Activated naive CD8-positive, alpha-beta T cell treated with anti-CD3 and anti-CD28 coated beads for 36 hours (primary cell): Measurements from ENCODE around the gene ETV3. TPM values are rescaled to one million over a fixed set of nuclear protein-coding genes. Genes with fewer than 3 reads are reported as not detected.
A peak's percentile ranks its signal among the peaks of the same experiment; 100 is the strongest.
"Not testable (repeated sequence)": the region's sequence is repeated elsewhere in the genome, so short reads cannot be mapped to it uniquely, and the experiment has no call there.

Experiments used
- DNase-seq: peaks from one replicate; pipeline ENCODE4 v3.0.0; 2021
- H3K27ac Mint-ChIP-seq: one replicate; pipeline ENCODE4 v1.8.0; 2022; ENCODE audit warnings: mild to moderate bottlenecking, moderate library complexity, mixed read lengths
- H3K27me3 Mint-ChIP-seq: one replicate; pipeline ENCODE4 v1.8.0; 2022; ENCODE audit warnings: mild to moderate bottlenecking, mixed read lengths
- H3K36me3 Mint-ChIP-seq: one replicate; pipeline ENCODE4 v1.8.0; 2021; ENCODE audit warnings: mild to moderate bottlenecking, mixed read lengths
- H3K4me1 Mint-ChIP-seq: one replicate; pipeline ENCODE4 v1.8.0; 2021; ENCODE audit warnings: mixed read lengths
- H3K4me3 Mint-ChIP-seq: one replicate; pipeline ENCODE4 v1.8.0; 2022; ENCODE audit warnings: mild to moderate bottlenecking, moderate library complexity, mixed read lengths
- H3K9me3 Mint-ChIP-seq: one replicate; pipeline ENCODE4 v1.8.0; 2022; ENCODE audit warnings: mixed read lengths
- total RNA-seq, 2 experiments: library from RNA; stranded (reverse); gene quantifications; one replicate each; pipeline ENCODE4 v1.2.3, GENCODE V29; 2021

ETV3 gene
- total RNA-seq, 2 experiments from 2014 or later: 23.1 to 23.5 TPM

- no peak for DNase-seq
- peaks cover 37% of the 10 kb centered on the region for H3K27me3 Mint-ChIP-seq
- H3K4me1 Mint-ChIP-seq: peaks cover 8% of the 10 kb centered on the region
- no peaks in the 10 kb centered on the region for H3K9me3 Mint-ChIP-seq
- no peak overlapping the region for H3K4me3 Mint-ChIP-seq
- H3K36me3 Mint-ChIP-seq: no peaks in the 10 kb centered on the region
- H3K27ac Mint-ChIP-seq: no peak overlapping the region
Observed at GRCh38 chr1:157104598-157105293, 33.4 kb downstream of the ETV3 start.

DNA sequence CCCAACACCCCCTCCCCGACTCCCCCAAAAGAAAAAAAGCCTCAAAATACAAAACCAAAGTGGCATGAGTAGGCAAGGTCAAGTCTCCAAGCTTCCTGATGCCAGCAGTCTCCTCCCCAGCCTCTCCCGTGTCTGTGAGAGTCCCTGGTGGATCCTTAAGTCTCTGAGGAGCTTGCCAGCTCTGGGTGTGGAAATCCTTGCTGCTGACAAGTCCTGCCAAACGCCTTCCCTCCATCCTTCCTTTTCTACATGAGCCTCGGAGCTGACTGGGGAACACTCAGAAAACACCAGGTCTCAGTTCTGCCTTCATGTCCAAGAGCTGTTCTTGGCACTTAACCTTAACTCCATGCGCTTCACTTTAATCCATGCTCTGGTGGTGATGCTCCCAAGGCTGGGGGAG lies 34.9 kb downstream of the ETV3 start:
- Mint-ChIP-seq H3K9me3 (no peaks in the 10 kb centered on the region), H3K4me1 (peaks cover 9% of the 10 kb centered on the region), H3K36me3 (no peaks in the 10 kb centered on the region), H3K27me3 (peaks cover 26% of the 10 kb centered on the region), H3K27ac (no peak overlapping the region), H3K4me3 (no peak overlapping the region)
- no peak for DNase-seq

- Mint-ChIP-seq H3K9me3 (no peaks in the 10 kb centered on the region), H3K4me3 (no peak overlapping the region), H3K27ac (no peak overlapping the region), H3K27me3 (peaks cover 8% of the 10 kb centered on the region), H3K4me1 (peaks cover 3% of the 10 kb centered on the region), H3K36me3 (no peaks in the 10 kb centered on the region)
- no peak for DNase-seq
Observed at GRCh38 chr1:157101149-157101548, 37.0 kb downstream of the ETV3 start.

- Mint-ChIP-seq H3K27ac (no peak within 1 kb of the TSS), H3K36me3 (no peaks in the 10 kb centered on the region), H3K4me3 (no peak within 1 kb of the TSS)
Observed at GRCh38 chr1:157099633-157100009, 38.6 kb downstream of the ETV3 start, which contains the start of gene ETV3L. Gene ETV3L (minus strand): TSS chr1:157099808. CDS start chr1:157099523, 285 bp downstream.

DNA sequence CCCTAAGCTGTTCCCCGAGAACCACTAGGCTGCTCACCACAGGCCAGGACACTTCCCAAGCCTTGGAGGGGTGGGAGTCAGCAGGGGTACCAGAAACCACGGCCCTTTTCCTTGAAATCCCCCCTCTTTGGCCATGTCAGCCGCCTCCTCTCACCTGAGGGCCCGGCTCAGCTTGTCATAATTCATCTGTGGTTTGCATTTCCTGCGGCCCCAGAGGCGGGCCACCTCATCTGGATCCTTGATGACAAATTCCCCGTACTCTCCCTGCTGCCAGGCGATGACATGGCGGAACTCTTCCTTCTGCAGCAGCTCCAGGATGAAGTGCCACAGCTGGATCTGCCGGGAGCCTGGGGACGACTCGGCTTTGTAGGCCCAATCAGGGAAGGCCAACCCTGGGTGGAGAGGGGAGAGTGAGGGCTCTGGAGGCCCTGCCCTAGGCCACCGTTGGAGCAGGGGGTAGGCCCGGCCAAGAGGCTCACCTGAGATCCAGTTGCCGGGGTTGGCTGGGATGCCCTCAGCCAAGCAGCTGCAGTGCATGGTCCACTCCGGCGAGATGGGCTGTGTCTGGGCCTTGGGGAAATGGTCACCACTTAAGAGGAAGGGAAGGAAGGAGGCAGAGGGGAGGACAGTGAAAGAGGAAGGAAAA lies 39.1 kb downstream of the ETV3 start:
- H3K4me3 Mint-ChIP-seq, H3K4me1 Mint-ChIP-seq, H3K27ac Mint-ChIP-seq, H3K27me3 Mint-ChIP-seq, H3K9me3 Mint-ChIP-seq, DNase-seq, H3K36me3 Mint-ChIP-seq: not testable (repeated sequence)

More at GRCh38 chr1:157099633-157100009, 38.6 kb downstream of the ETV3 start, which contains the start of gene ETV3L:
- Mint-ChIP-seq H3K9me3 (no peaks in the 10 kb centered on the region), H3K4me1 (peaks cover 2% of the 10 kb centered on the region), H3K27me3 (no peaks in the 10 kb centered on the region)
- DNase-seq: no peak

DNA sequence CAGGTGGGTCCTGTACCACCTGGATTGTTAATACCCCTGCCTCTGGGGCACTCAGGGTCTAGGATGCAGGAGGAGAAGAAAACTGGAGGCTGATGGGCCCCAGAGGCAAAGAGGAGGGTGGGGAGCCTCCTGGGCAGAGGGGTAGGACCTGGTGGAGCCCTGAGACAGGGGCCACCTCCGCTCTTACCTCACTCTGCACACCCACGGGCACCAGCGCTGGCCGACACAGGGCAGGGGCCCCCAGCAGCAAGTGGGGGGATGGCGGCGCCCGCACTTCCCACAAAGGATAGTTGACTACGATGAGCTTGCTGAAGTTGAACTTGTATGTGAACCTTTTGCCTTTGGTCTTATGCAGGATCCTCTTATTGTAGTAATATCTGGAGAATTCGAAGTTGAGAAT lies 39.7 kb downstream of the ETV3 start:
- H3K4me3 Mint-ChIP-seq: no peak overlapping the region
- no peak for DNase-seq
- H3K4me1 Mint-ChIP-seq: peaks cover 2% of the 10 kb centered on the region
- H3K9me3 Mint-ChIP-seq: no peaks in the 10 kb centered on the region
- H3K27ac Mint-ChIP-seq: no peak overlapping the region
- no peaks in the 10 kb centered on the region for H3K36me3 Mint-ChIP-seq
- H3K27me3 Mint-ChIP-seq: no peaks in the 10 kb centered on the region

DNA sequence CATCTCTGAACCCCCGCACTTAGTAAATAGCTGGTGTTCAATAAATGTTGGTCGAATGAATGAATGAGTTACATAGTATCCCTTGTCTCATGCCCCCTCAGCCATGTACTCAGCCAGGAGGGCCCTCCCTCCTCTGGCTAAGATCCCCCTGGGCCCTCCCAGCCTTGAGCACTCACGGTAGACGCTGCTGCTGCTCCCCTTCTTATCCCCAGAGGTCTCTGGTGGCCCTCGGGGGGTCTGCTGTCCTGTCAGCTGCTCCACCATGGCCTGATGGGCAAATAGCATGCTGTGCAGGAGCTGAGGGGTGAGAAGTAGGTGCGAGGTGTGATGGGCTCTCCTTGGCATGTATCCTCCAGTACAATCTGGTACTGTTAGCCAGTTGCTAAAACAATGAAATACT lies 40.5 kb downstream of the ETV3 start:
- H3K9me3 Mint-ChIP-seq: no peaks in the 10 kb centered on the region
- H3K27me3 Mint-ChIP-seq: no peaks in the 10 kb centered on the region
- no peak overlapping the region for H3K4me3 Mint-ChIP-seq
- H3K4me1 Mint-ChIP-seq: peaks cover 2% of the 10 kb centered on the region
- no peak for DNase-seq
- H3K27ac Mint-ChIP-seq: no peak overlapping the region
- H3K36me3 Mint-ChIP-seq: no peaks in the 10 kb centered on the region

GRCh38 chr1:157096881-157097280 lies 41.3 kb downstream of the ETV3 start:
- peaks cover 2% of the 10 kb centered on the region for H3K4me1 Mint-ChIP-seq

GRCh38 chr1:157095551-157095950 lies 42.6 kb downstream of the ETV3 start:
- Mint-ChIP-seq H3K4me1 (peaks cover 2% of the 10 kb centered on the region), H3K36me3 (no peaks in the 10 kb centered on the region), H3K27me3 (no peaks in the 10 kb centered on the region), H3K9me3 (no peaks in the 10 kb centered on the region), H3K4me3 (no peak overlapping the region), H3K27ac (no peak overlapping the region)
- DNase-seq: no peak

More at GRCh38 chr1:157096881-157097280, 41.3 kb downstream of the ETV3 start:
- Mint-ChIP-seq H3K27me3 (no peaks in the 10 kb centered on the region), H3K27ac (no peak overlapping the region), H3K9me3 (no peaks in the 10 kb centered on the region), H3K4me3 (no peak overlapping the region), H3K36me3 (no peaks in the 10 kb centered on the region)
- no peak for DNase-seq

GRCh38 chr1:157095091-157095490 lies 43.1 kb downstream of the ETV3 start:
- H3K27ac Mint-ChIP-seq: no peak overlapping the region

GRCh38 chr1:157092831-157093230 lies 45.4 kb downstream of the ETV3 start:
- Mint-ChIP-seq H3K27me3 (peaks cover 6% of the 10 kb centered on the region), H3K36me3 (no peaks in the 10 kb centered on the region), H3K4me3 (no peak overlapping the region), H3K4me1 (peaks cover 2% of the 10 kb centered on the region), H3K9me3 (no peaks in the 10 kb centered on the region), H3K27ac (no peak overlapping the region)
- DNase-seq: no peak

More at GRCh38 chr1:157095091-157095490, 43.1 kb downstream of the ETV3 start:
- Mint-ChIP-seq H3K4me1 (peaks cover 2% of the 10 kb centered on the region), H3K9me3 (no peaks in the 10 kb centered on the region), H3K4me3 (no peak overlapping the region), H3K27me3 (peaks cover 3% of the 10 kb centered on the region), H3K36me3 (no peaks in the 10 kb centered on the region)
- DNase-seq: no peak

- H3K27me3 Mint-ChIP-seq: peaks cover 6% of the 10 kb centered on the region
- no peak overlapping the region for H3K4me3 Mint-ChIP-seq
- no peak overlapping the region for H3K27ac Mint-ChIP-seq
- DNase-seq: no peak
- H3K36me3 Mint-ChIP-seq: no peaks in the 10 kb centered on the region
- peaks cover 2% of the 10 kb centered on the region for H3K4me1 Mint-ChIP-seq
- H3K9me3 Mint-ChIP-seq: no peaks in the 10 kb centered on the region
Observed at GRCh38 chr1:157091668-157092273, 46.4 kb downstream of the ETV3 start.

DNA sequence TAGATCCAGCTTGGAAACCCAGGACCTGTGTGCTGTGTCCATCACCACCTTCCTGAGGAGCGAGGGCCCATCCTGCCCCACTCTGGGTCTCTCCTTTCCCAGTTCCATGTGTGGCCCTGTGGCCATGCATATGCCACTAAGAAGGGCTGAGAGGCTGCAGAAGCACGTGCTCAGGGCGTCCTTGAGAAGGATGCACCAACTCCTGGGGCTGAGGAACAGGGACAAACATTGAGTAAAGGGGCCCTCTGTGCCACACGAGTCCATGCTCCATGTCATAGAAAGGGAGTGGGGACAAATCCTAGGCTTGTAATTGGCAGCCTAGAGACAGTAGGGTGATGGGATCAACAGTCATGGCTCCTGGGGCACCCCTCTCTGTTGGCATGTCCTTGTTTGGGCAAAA lies 47.0 kb downstream of the ETV3 start:
- Mint-ChIP-seq H3K36me3 (no peaks in the 10 kb centered on the region), H3K4me3 (no peak overlapping the region), H3K4me1 (peaks cover 2% of the 10 kb centered on the region), H3K27ac (no peak overlapping the region), H3K27me3 (peaks cover 6% of the 10 kb centered on the region), H3K9me3 (no peaks in the 10 kb centered on the region)
- DNase-seq: no peak

- peaks cover 2% of the 10 kb centered on the region for H3K4me1 Mint-ChIP-seq
- H3K36me3 Mint-ChIP-seq: no peaks in the 10 kb centered on the region
- H3K27ac Mint-ChIP-seq: no peak overlapping the region
- no peak overlapping the region for H3K4me3 Mint-ChIP-seq
- peaks cover 6% of the 10 kb centered on the region for H3K27me3 Mint-ChIP-seq
- H3K9me3 Mint-ChIP-seq: no peaks in the 10 kb centered on the region
- DNase-seq: no peak
Observed at GRCh38 chr1:157090771-157091170, 47.4 kb downstream of the ETV3 start.

GRCh38 chr1:157090196-157090647 lies 48.0 kb downstream of the ETV3 start:
- peak; percentile 78 for DNase-seq
- Mint-ChIP-seq H3K9me3 (no peaks in the 10 kb centered on the region), H3K4me1 (peaks cover 2% of the 10 kb centered on the region), H3K27ac (no peak overlapping the region), H3K27me3 (peaks cover 6% of the 10 kb centered on the region), H3K4me3 (no peak overlapping the region), H3K36me3 (no peaks in the 10 kb centered on the region)
